GM12875 (cell line): ENCODE data around the gene CD46.

Source experiments
- H3K4me3 ChIP-seq: one replicate; pipeline ENCODE4 v1.5.1; 2011; ENCODE audit warnings: low read depth, low read length, control low read depth
- CTCF ChIP-seq: IDR thresholded peaks from 2 replicates; pipeline ENCODE4 v1.5.1; 2011; ENCODE audit warnings: low read depth, mild to moderate bottlenecking, control low read depth, inconsistent platforms, low read length, moderate library complexity, borderline replicate concordance; ENCODE audit not compliant: insufficient read depth

CD46 gene

GRCh38 chr1:207841901-207842300, 90.0 kb downstream of the CD46 start:
- TF ChIP-seq CTCF, result no peak
- H3K4me3 ChIP-seq, result no peak overlapping the region

- H3K4me3 ChIP-seq, result no peak overlapping the region
- no peak for TF ChIP-seq CTCF
Observed at GRCh38 chr1:207842506-207842905, 90.7 kb downstream of the CD46 start.

GRCh38 chr1:207844371-207844770, 92.5 kb downstream of the CD46 start:
- TF ChIP-seq CTCF, result no peak
- H3K4me3 ChIP-seq, result no peak overlapping the region
